ENCODE measurements around the gene SLAMF7.
"Not testable (repeated sequence)": the region's sequence is repeated elsewhere in the genome, so short reads cannot be mapped to it uniquely, and the experiment has no call there.

DNA sequence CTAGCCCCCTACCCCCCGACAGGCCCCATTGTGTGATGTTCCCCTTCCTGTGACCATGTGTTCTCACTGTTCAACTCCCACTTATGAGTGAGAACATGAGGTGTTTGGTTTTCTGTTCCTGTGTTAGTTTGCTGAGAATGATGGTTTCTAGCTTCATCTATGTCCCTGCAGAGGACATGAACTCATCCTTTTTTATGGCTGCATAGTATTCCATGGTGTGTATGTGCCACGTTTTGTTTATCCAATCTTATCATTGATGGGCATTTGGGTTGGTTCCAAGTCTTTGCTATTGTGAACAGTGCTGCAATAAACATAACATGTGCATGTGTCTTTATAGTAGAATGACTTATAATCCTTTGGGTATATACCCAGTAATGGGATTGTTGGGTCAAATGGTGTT lies 7.5 kb upstream of the SLAMF7 start:
- not testable (repeated sequence) for TF ChIP-seq GABPA (IDR thresholded peaks at IDR 0.05 in 1 of 2, conservative IDR thresholded peaks at IDR 0.05 in 1 of 2)
- TF ChIP-seq, protein P1, sequence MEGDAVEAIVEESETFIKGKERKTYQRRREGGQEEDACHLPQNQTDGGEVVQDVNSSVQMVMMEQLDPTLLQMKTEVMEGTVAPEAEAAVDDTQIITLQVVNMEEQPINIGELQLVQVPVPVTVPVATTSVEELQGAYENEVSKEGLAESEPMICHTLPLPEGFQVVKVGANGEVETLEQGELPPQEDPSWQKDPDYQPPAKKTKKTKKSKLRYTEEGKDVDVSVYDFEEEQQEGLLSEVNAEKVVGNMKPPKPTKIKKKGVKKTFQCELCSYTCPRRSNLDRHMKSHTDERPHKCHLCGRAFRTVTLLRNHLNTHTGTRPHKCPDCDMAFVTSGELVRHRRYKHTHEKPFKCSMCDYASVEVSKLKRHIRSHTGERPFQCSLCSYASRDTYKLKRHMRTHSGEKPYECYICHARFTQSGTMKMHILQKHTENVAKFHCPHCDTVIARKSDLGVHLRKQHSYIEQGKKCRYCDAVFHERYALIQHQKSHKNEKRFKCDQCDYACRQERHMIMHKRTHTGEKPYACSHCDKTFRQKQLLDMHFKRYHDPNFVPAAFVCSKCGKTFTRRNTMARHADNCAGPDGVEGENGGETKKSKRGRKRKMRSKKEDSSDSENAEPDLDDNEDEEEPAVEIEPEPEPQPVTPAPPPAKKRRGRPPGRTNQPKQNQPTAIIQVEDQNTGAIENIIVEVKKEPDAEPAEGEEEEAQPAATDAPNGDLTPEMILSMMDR (IDR thresholded peaks at IDR 0.05; ENCODE audit: low read depth, low read length, missing input control) = not testable (repeated sequence)
- TF ChIP-seq, protein P2, sequence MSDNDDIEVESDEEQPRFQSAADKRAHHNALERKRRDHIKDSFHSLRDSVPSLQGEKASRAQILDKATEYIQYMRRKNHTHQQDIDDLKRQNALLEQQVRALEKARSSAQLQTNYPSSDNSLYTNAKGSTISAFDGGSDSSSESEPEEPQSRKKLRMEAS (IDR thresholded peaks at IDR 0.05) = not testable (repeated sequence)
- TF ChIP-seq, protein P3, sequence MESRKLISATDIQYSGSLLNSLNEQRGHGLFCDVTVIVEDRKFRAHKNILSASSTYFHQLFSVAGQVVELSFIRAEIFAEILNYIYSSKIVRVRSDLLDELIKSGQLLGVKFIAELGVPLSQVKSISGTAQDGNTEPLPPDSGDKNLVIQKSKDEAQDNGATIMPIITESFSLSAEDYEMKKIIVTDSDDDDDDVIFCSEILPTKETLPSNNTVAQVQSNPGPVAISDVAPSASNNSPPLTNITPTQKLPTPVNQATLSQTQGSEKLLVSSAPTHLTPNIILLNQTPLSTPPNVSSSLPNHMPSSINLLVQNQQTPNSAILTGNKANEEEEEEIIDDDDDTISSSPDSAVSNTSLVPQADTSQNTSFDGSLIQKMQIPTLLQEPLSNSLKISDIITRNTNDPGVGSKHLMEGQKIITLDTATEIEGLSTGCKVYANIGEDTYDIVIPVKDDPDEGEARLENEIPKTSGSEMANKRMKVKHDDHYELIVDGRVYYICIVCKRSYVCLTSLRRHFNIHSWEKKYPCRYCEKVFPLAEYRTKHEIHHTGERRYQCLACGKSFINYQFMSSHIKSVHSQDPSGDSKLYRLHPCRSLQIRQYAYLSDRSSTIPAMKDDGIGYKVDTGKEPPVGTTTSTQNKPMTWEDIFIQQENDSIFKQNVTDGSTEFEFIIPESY (IDR thresholded peaks at IDR 0.05) = not testable (repeated sequence)

Measured in liver (tissue), 3 donors.